HepG2 (cell line): ENCODE results near the gene PPP2R5C. TPM values are rescaled to one million over a fixed set of nuclear protein-coding genes. Genes with fewer than 3 reads are reported as not detected.

Experiments used
- ATAC-seq: fragments of 200-7000 bp; cut with Tn5 transposase; 3 replicates; pipeline ENCODE4 v1.9.1; 2020; ENCODE audit warnings: mild to moderate bottlenecking, moderate library complexity
- BruUV-seq: library from RNA; stranded (reverse); fragments of 400-500 nt; replicated peaks from 2 replicates; lab custom pipeline; 2021; lab: Mats Ljungman, UMichigan
- CTCF ChIA-PET: fragments of 300-600 bp; formaldehyde crosslinking; extraction: SDS; loops from one replicate; lab custom pipeline; 2021; ENCODE audit warnings: low total read pairs, inconsistent platforms, low intra/inter-chr PET ratio; lab: Yijun Ruan, JAX
- POLR2A ChIA-PET: fragments of 350-600 bp; sonication (Branson Sonifier 250); formaldehyde crosslinking; loops from one replicate; lab custom pipeline; 2020; ENCODE audit warnings: antibody characterized with exemption, inconsistent platforms; lab: Yijun Ruan, JAX
- DNase-seq: peaks from one replicate; pipeline ENCODE4 v3.0.0-alpha.2; 2015; ENCODE audit warnings: low spot score
- FAIRE-seq: peaks from 3 replicates; lab custom pipeline; 2011; peaks lifted over from hg19 to GRCh38; lab: Jason Lieb, UNC
- H2AFZ ChIP-seq: one replicate; pipeline ENCODE4 v1.6.1; 2011; ENCODE audit warnings: low read length, inconsistent platforms
- H3K27ac ChIP-seq: fragments of 300-600 bp; 3 replicates; pipeline ENCODE4 v1.8.0; 2011; ENCODE audit warnings: mixed run types, mild to moderate bottlenecking, mixed read lengths, low read length, inconsistent platforms; ENCODE audit not compliant: insufficient read depth; ENCODE audit errors: extremely low read length
- H3K27me3 ChIP-seq, 2 experiments: fragments of 200-600 bp in 1 of 2; 2 replicates in 1 of 2; 3 replicates in 1 of 2; pipeline versions ENCODE4 v1.6.0 to v1.8.0; 2011; ENCODE audit warnings: low read length in 2 of 2, mild to moderate bottlenecking in 2 of 2, moderate library complexity in 2 of 2, inconsistent platforms in 1 of 2; ENCODE audit not compliant: insufficient read depth in 2 of 2, control insufficient read depth in 1 of 2
- H3K36me3 ChIP-seq, 2 experiments: fragments of 200-600 bp in 1 of 2; replicated peaks in 1 of 2; 2 replicates in 1 of 2; 3 replicates in 1 of 2; pipeline versions ENCODE4 v1.5.1 to v1.8.0; 2011; ENCODE audit warnings: low read length in 2 of 2, inconsistent platforms in 1 of 2; ENCODE audit not compliant: insufficient read depth in 2 of 2, control insufficient read depth in 1 of 2
- H3K4me1 ChIP-seq: 2 replicates; pipeline ENCODE4 v1.5.1; 2012; ENCODE audit warnings: low read length, inconsistent platforms; ENCODE audit not compliant: insufficient read depth
- H3K4me2 ChIP-seq: 2 replicates; pipeline ENCODE4 v1.6.0; 2011; ENCODE audit warnings: low read depth, low read length, inconsistent platforms
- H3K4me3 ChIP-seq, 3 experiments: fragments of 200-600 bp in 1 of 3; sonication (generic), shearing (Covaris generic) in 1 of 3; replicated peaks in 1 of 3; 2 replicates each; pipeline ENCODE4 v1.5.1; 2011 to 2016; ENCODE audit warnings: low read length in 3 of 3, inconsistent platforms in 2 of 3, low read depth in 2 of 3, mild to moderate bottlenecking in 2 of 3, control low read depth in 1 of 3, mixed read lengths in 1 of 3; ENCODE audit not compliant: insufficient read depth in 1 of 3
- H3K79me2 ChIP-seq: one replicate; pipeline ENCODE4 v1.6.1; 2011; ENCODE audit warnings: low read length, inconsistent platforms; ENCODE audit not compliant: insufficient read depth
- H3K9ac ChIP-seq: 2 replicates; pipeline ENCODE4 v1.6.0; 2011; ENCODE audit warnings: mild to moderate bottlenecking, low read depth, low read length, inconsistent platforms; ENCODE audit not compliant: insufficient read depth
- H3K9me3 ChIP-seq: 2 replicates; pipeline ENCODE4 v1.5.1; 2012; ENCODE audit warnings: mild to moderate bottlenecking, low read length
- H4K20me1 ChIP-seq: 2 replicates; pipeline ENCODE4 v1.6.0; 2011; ENCODE audit warnings: inconsistent platforms, mild to moderate bottlenecking, low read length, moderate library complexity; ENCODE audit not compliant: insufficient read depth
- ATF6 ChIP-seq: sonication (generic); formaldehyde crosslinking; conservative IDR thresholded peaks from 2 replicates; pipeline ENCODE4 v1.4.0; 2020; ENCODE audit warnings: missing genetic modification reagents
- CEBPG ChIP-seq: IDR thresholded peaks from 2 replicates; pipeline ENCODE4 v1.6.1; 2016
- FOXC1 ChIP-seq: sonication (generic); formaldehyde crosslinking; IDR thresholded peaks from 2 replicates; pipeline ENCODE4 v1.8.0; 2022; ENCODE audit warnings: mild to moderate bottlenecking, missing genetic modification reagents, borderline replicate concordance
- GABPB1 ChIP-seq: IDR thresholded peaks from 2 replicates; pipeline ENCODE4 v1.6.1; 2016; ENCODE audit warnings: mild to moderate bottlenecking, missing genetic modification reagents, moderate library complexity, missing compliant biosample characterization
- HOXD1 ChIP-seq: sonication (generic); formaldehyde crosslinking; IDR thresholded peaks from 2 replicates; pipeline ENCODE4 v1.5.0; 2020; ENCODE audit warnings: missing genetic modification reagents
- JUN ChIP-seq: sonication (generic); formaldehyde crosslinking; IDR thresholded peaks from 2 replicates; pipeline ENCODE4 v1.4.0; 2020; ENCODE audit warnings: mild to moderate bottlenecking, missing genetic modification reagents
- MEF2D ChIP-seq: sonication (generic); formaldehyde crosslinking; IDR thresholded peaks from 2 replicates; pipeline ENCODE4 v1.5.1; 2020; ENCODE audit warnings: mild to moderate bottlenecking, missing genetic modification reagents
- SKIL ChIP-seq: sonication (generic); formaldehyde crosslinking; IDR thresholded peaks from 2 replicates; pipeline ENCODE4 v1.8.0; 2022; ENCODE audit warnings: missing genetic modification reagents, mild to moderate bottlenecking, moderate library complexity, borderline replicate concordance
- TERF1 ChIP-seq: sonication (generic); formaldehyde crosslinking; IDR thresholded peaks from 2 replicates; pipeline ENCODE4 v1.8.0; 2022; ENCODE audit warnings: mild to moderate bottlenecking, missing genetic modification reagents, moderate library complexity
- ZNF232 ChIP-seq: sonication (generic); formaldehyde crosslinking; IDR thresholded peaks from 2 replicates; pipeline ENCODE4 v1.4.0; 2020; ENCODE audit warnings: missing genetic modification reagents, borderline replicate concordance
- ZNF432 ChIP-seq: sonication (generic); formaldehyde crosslinking; IDR thresholded peaks from 2 replicates; pipeline ENCODE4 v1.5.0; 2020; ENCODE audit warnings: missing genetic modification reagents, mild to moderate bottlenecking, borderline replicate concordance
- ZNF510 ChIP-seq: sonication (generic); formaldehyde crosslinking; IDR thresholded peaks from 2 replicates; pipeline ENCODE4 v1.4.0; 2020; ENCODE audit warnings: low read depth, mild to moderate bottlenecking, missing genetic modification reagents
- ZNF574 ChIP-seq: sonication (generic); formaldehyde crosslinking; IDR thresholded peaks from 2 replicates; pipeline ENCODE4 v1.4.0; 2020; ENCODE audit warnings: missing genetic modification reagents
- WGBS: methylation state at CpG from one replicate; pipeline ENCODE4 v1.1.6; 2017; ENCODE audit warnings: low lambda C conversion rate; 5-methylcytosine and 5-hydroxymethylcytosine counted together
- in situ Hi-C: cut with HindIII; loops from 2 replicates; pipeline ENCODE4 v1.10.0; 2017; ENCODE audit warnings: low pct_unique_long_range_greater_than_20kb; ENCODE audit not compliant: extremely low pct_ligation_motif_present
- intact Hi-C: fragments of 100-400 bp; cut with micrococcal nuclease; formaldehyde crosslinking; loops from one replicate; pipeline ENCODE4 v1.10.0; 2022; ENCODE audit not compliant: unreplicated experiment
- polyA plus RNA-seq, 8 experiments: library from polyadenylated mRNA; depleted of rRNA in 3 of 8; stranded (reverse) in 7 of 8; unstranded in 1 of 8; fragments of >200 nt; fragmentation: Illumina TruSeq in 4 of 8; extraction: Trizol in 4 of 8; gene quantifications; 2 replicates each; pipeline versions ENCODE4 v1.2.1 to v1.2.3, GENCODE V29; 2011 to 2016; ENCODE audit warnings: low read depth in 4 of 8, missing spikeins in 1 of 8, mixed read lengths in 1 of 8; ENCODE audit not compliant: insufficient read depth in 1 of 8
- total RNA-seq, 5 experiments: library from RNA; depleted of rRNA; stranded (reverse); fragments of >200 nt; fragmentation: Illumina TruSeq; extraction: Trizol; gene quantifications; 2 replicates each; pipeline ENCODE4 v1.2.3, GENCODE V29; 2016; ENCODE audit warnings: low read depth in 1 of 5

Gene PPP2R5C
- total and polyA plus RNA-seq, 2 of the 13 experiments (the other 11 are each of a cell fraction or from before 2014, with no cell fraction given) = 74.3 to 78.5 TPM

GRCh38 chr14:101823066-101823465, 61.6 kb downstream of the PPP2R5C start (continued):
- no peak for TF ChIP-seq ZNF574 (CRISPR knock-in tag)
- TF ChIP-seq SKIL (CRISPR knock-in tag) = no peak
- TF ChIP-seq, all 625 proteins: peak for 0

GRCh38 chr14:101823511-101824120, 62.1 kb downstream of the PPP2R5C start:
- Histone ChIP-seq H3K4me3 (no peak overlapping the region), H4K20me1 (0 out of 2 replicates have a peak, but pooled peaks cover 3% of the 10 kb centered on the region), H3K27me3 (no peaks in the 10 kb centered on the region), H2AFZ (no peak overlapping the region), H3K36me3 (peaks cover 6 to 35% of the 10 kb centered on the region in 2 experiments), H3K27ac (no peak overlapping the region), H3K4me1 (no peaks in the 10 kb centered on the region), H3K79me2 (peaks cover 74% of the 10 kb centered on the region), H3K4me2 (no peak overlapping the region), H3K9ac (no peak overlapping the region), H3K9me3 (no peaks in the 10 kb centered on the region)
- DNase-seq (no peak), FAIRE-seq (no peak), ATAC-seq (no peak)
- in situ Hi-C loops (no loop called here), intact Hi-C loops (no loop called here)
- ChIA-PET CTCF (no interaction called here), POLR2A (no interaction called here)
- no TSS peak for BruUV-seq
- WGBS = 94% methylated on average over 12 of the region's 12 CpGs
- TF ChIP-seq ATF6 (no peak), FOXC1 (CRISPR knock-in tag) (no peak), ZNF232 (CRISPR knock-in tag) (no peak), GABPB1 (CRISPR knock-in tag) (no peak), TERF1 (no peak), MEF2D (CRISPR knock-in tag) (no peak), CEBPG (no peak), ZNF432 (CRISPR knock-in tag) (no peak), JUN (CRISPR knock-in tag) (no peak), ZNF510 (CRISPR knock-in tag) (no peak), HOXD1 (CRISPR knock-in tag) (no peak)
